ENCODE data around the gene OR2A14. TPM values are rescaled to one million over a fixed set of nuclear protein-coding genes. Genes with fewer than 3 reads are reported as not detected.

Gene OR2A14
- total RNA-seq, 1 experiment from 2014 or later: not detected

DNA sequence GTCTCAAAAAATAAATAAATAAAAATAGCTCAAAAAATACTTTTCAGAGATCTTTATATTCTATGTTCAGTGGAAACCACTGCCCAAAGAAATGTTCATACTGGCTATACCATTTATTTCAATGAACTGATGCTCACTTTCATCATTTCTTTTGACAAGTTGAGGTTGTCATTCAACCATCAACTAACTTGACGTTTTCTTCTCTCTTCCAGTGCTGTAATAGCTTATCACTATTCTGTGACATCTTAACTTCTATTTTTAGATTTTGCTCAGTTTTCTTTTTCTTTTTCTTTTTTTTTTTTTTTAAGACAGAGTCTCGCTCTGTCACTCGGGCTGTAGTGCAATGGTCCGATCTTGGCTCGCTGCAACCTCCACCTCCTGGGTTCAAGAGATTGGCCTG, 51.6 kb downstream of the OR2A14 start:
- Histone ChIP-seq H3K27me3 (ENCODE audit: insufficient read depth, low read length) (no peaks in the 10 kb centered on the region), H2AFZ (ENCODE audit: low read length) (no peak overlapping the region), H4K20me1 (ENCODE audit: control insufficient read depth, insufficient read depth, insufficient read length) (no peaks in the 10 kb centered on the region), H4K91ac (ENCODE audit: insufficient read length, low read depth, low read length) (no peak overlapping the region), H2BK5ac (ENCODE audit: insufficient read length, low read length) (no peak overlapping the region), H2BK12ac (ENCODE audit: insufficient read length, low read depth, low read length) (no peak overlapping the region), H3K79me1 (ENCODE audit: insufficient read depth, low read depth, low read length, poor library complexity, severe bottlenecking) (no peaks in the 10 kb centered on the region), H4K5ac (ENCODE audit: insufficient read length, low read depth, low read length) (no peak overlapping the region), H3K9me3 (ENCODE audit: control insufficient read depth, low read depth, low read length) (no peaks in the 10 kb centered on the region), H2BK120ac (ENCODE audit: low read depth, low read length, poor library complexity, severe bottlenecking) (no peak overlapping the region), H3K9ac (ENCODE audit: extremely low read depth, insufficient read length, low read length) (no peak overlapping the region), H3K18ac (ENCODE audit: insufficient read length, low read depth, low read length) (no peak overlapping the region), H3K4me2 (ENCODE audit: insufficient read depth, insufficient read length, low read length) (no peak overlapping the region), H4K8ac (replicated peaks; ENCODE audit: insufficient read length, low read depth, low read length) (no peak overlapping the region), H3K23me2 (ENCODE audit: insufficient read length, low read depth, low read length, poor library complexity, severe bottlenecking) (no peaks in the 10 kb centered on the region), H3K56ac (ENCODE audit: insufficient read length, low read depth, low read length) (no peak overlapping the region), H3K79me2 (ENCODE audit: insufficient read depth, low read length) (no peaks in the 10 kb centered on the region), H3K27ac (ENCODE audit: insufficient read length, low read depth, low read length) (no peak overlapping the region), H3T11ph (ENCODE audit: low read length) (no peak overlapping the region), H3K4me1 (ENCODE audit: insufficient read depth, low read length) (no peaks in the 10 kb centered on the region), H3K23ac (ENCODE audit: insufficient read length, low read depth, low read length) (no peak overlapping the region), H2AK5ac (ENCODE audit: insufficient read length, low read length) (no peak overlapping the region), H3K14ac (ENCODE audit: insufficient read depth, low read length) (no peak overlapping the region), H3K4ac (ENCODE audit: low read depth, low read length) (no peak overlapping the region), H2BK15ac (ENCODE audit: low read depth, low read length) (no peak overlapping the region), H2BK20ac (ENCODE audit: low read depth, low read length, poor library complexity, severe bottlenecking) (no peak overlapping the region)
- H3K9me3 Mint-ChIP-seq: peaks cover 3 to 13% of the 10 kb centered on the region in 2 experiments; a peak in 4 of 5 replicates
- DNase-seq: no peak
- H3K4me3 Mint-ChIP-seq: no peak overlapping the region
- H3K4me1 Mint-ChIP-seq: 0 out of 4 replicates have a peak, but pooled peaks cover 0 to 3% of the 10 kb centered on the region in 2 experiments
- H3K27ac Mint-ChIP-seq: no peak overlapping the region
- TF ChIP-seq, protein P1, sequence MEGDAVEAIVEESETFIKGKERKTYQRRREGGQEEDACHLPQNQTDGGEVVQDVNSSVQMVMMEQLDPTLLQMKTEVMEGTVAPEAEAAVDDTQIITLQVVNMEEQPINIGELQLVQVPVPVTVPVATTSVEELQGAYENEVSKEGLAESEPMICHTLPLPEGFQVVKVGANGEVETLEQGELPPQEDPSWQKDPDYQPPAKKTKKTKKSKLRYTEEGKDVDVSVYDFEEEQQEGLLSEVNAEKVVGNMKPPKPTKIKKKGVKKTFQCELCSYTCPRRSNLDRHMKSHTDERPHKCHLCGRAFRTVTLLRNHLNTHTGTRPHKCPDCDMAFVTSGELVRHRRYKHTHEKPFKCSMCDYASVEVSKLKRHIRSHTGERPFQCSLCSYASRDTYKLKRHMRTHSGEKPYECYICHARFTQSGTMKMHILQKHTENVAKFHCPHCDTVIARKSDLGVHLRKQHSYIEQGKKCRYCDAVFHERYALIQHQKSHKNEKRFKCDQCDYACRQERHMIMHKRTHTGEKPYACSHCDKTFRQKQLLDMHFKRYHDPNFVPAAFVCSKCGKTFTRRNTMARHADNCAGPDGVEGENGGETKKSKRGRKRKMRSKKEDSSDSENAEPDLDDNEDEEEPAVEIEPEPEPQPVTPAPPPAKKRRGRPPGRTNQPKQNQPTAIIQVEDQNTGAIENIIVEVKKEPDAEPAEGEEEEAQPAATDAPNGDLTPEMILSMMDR (conservative IDR thresholded peaks at IDR 0.05): no peak
- WGBS (ENCODE audit: extremely low coverage, insufficient read length, low lambda C conversion rate): no CpG with 5 or more reads among the region's 5 CpGs
- H3K36me3 Mint-ChIP-seq (ENCODE audit: insufficient read depth in 1 of 3, low read depth in 3 of 3): peaks cover 6 to 13% (median 9%) of the 10 kb centered on the region in 3 experiments; a peak in 5 of 7 replicates
- H3K27me3 Mint-ChIP-seq (ENCODE audit: low read depth): no peaks in the 10 kb centered on the region

Data from H9 (cell line).